HS-5 (cell line): ENCODE data around the gene RRAGD.
A peak's percentile ranks its signal among the peaks of the same experiment; 100 is the strongest.

Source experiments
- DNase-seq: peaks from one replicate; pipeline ENCODE4 v3.0.0-alpha.2; 2012; ENCODE audit warnings: low read depth

Gene RRAGD

GRCh38 chr6:89375427-89376267 is 36.4 kb downstream of the RRAGD start:
- DNase-seq = no peak

- DNase-seq = no peak
Measured at GRCh38 chr6:89372506-89372901, 39.6 kb downstream of the RRAGD start.

GRCh38 chr6:89371849-89372505 is 40.1 kb downstream of the RRAGD start:
- DNase-seq = no peak

- DNase-seq = no peak
Measured at GRCh38 chr6:89368999-89369398, 43.1 kb downstream of the RRAGD start.

- DNase-seq = no peak
Measured at GRCh38 chr6:89368107-89368506, 44.0 kb downstream of the RRAGD start.

GRCh38 chr6:89364586-89364985 is 47.5 kb downstream of the RRAGD start:
- no peak for DNase-seq

- DNase-seq = no peak
Measured at GRCh38 chr6:89361171-89361570, 50.9 kb downstream of the RRAGD start.

GRCh38 chr6:89360415-89360999 is 51.6 kb downstream of the RRAGD start:
- no peak for DNase-seq

- no peak for DNase-seq
Measured at GRCh38 chr6:89359561-89359960, 52.5 kb downstream of the RRAGD start.

GRCh38 chr6:89357390-89357789 is 54.7 kb downstream of the RRAGD start:
- no peak for DNase-seq

GRCh38 chr6:89356642-89357170 is 55.4 kb downstream of the RRAGD start:
- DNase-seq = no peak

- DNase-seq = no peak
Measured at GRCh38 chr6:89355511-89356194, 56.4 kb downstream of the RRAGD start.

GRCh38 chr6:89353702-89354392 is 58.2 kb downstream of the RRAGD start:
- DNase-seq = no peak

GRCh38 chr6:89353118-89353556 is 58.9 kb downstream of the RRAGD start:
- DNase-seq = no peak

- peak; percentile 66 for DNase-seq
Measured at GRCh38 chr6:89352278-89353117, 59.6 kb downstream of the RRAGD start, which contains the start of gene UBE2J1. Gene UBE2J1, minus strand, starts transcription at chr6:89352722. Its CDS starts 153 bp downstream, at chr6:89352569.

- DNase-seq = no peak
Measured at GRCh38 chr6:89351671-89352277, 60.3 kb downstream of the RRAGD start.

GRCh38 chr6:89350281-89350966 is 61.6 kb downstream of the RRAGD start:
- DNase-seq = no peak

- no peak for DNase-seq
Measured at GRCh38 chr6:89348372-89348771, 63.7 kb downstream of the RRAGD start.

- DNase-seq = no peak
Measured at GRCh38 chr6:89347825-89348224, 64.2 kb downstream of the RRAGD start.

GRCh38 chr6:89346433-89346832 is 65.6 kb downstream of the RRAGD start:
- no peak for DNase-seq
